Smooth muscle cell (in vitro differentiated cells): Measurements from ENCODE around the gene OTUD1. TPM values are rescaled to one million over a fixed set of nuclear protein-coding genes. Genes with fewer than 3 reads are reported as not detected.

Experiments
- DNase-seq: peaks from one replicate; lab custom pipeline; 2025; ENCODE audit not compliant: unreplicated experiment; lab: John Stamatoyannopoulos, UW
- H2AFZ ChIP-seq: fragments of 200-600 bp; sonication (generic); 2 replicates; pipeline ENCODE4 v1.6.0; 2016; ENCODE audit warnings: antibody characterized with exemption, low read depth, mild to moderate bottlenecking
- H3F3A ChIP-seq: fragments of 200-600 bp; sonication (generic); 2 replicates; pipeline ENCODE4 v1.6.0; 2017; ENCODE audit warnings: antibody characterized with exemption, low read depth
- H3K27ac ChIP-seq: fragments of 200-600 bp; sonication (generic); 2 replicates; pipeline ENCODE4 v1.5.1; 2016; ENCODE audit warnings: low read depth, mild to moderate bottlenecking
- H3K27me3 ChIP-seq: fragments of 200-600 bp; sonication (generic); 2 replicates; pipeline ENCODE4 v1.6.1; 2016; ENCODE audit warnings: low read depth, mild to moderate bottlenecking
- H3K36me3 ChIP-seq: fragments of 200-600 bp; sonication (generic); 2 replicates; pipeline ENCODE4 v1.5.1; 2016; ENCODE audit warnings: low read depth
- H3K4me1 ChIP-seq: fragments of 200-600 bp; sonication (generic); 2 replicates; pipeline ENCODE4 v1.5.1; 2016; ENCODE audit warnings: low read depth
- H3K4me2 ChIP-seq: fragments of 200-600 bp; sonication (generic); 2 replicates; pipeline ENCODE4 v1.6.0; 2016; ENCODE audit warnings: mild to moderate bottlenecking
- H3K4me3 ChIP-seq: fragments of 200-600 bp; sonication (generic); 2 replicates; pipeline ENCODE4 v1.5.1; 2016; ENCODE audit warnings: mild to moderate bottlenecking
- H3K79me2 ChIP-seq: fragments of 200-600 bp; sonication (generic); 2 replicates; pipeline ENCODE4 v1.6.0; 2016; ENCODE audit warnings: low read depth, mild to moderate bottlenecking
- H3K9ac ChIP-seq: fragments of 200-600 bp; sonication (generic); 2 replicates; pipeline ENCODE4 v1.6.0; 2016; ENCODE audit warnings: low read depth
- H3K9me3 ChIP-seq: fragments of 200-600 bp; sonication (generic); replicated peaks from 2 replicates; pipeline ENCODE4 v1.5.1; 2016; ENCODE audit warnings: low read depth
- H4K20me1 ChIP-seq: fragments of 200-600 bp; sonication (generic); 2 replicates; pipeline ENCODE4 v1.6.0; 2016; ENCODE audit warnings: low read depth
- WGBS: methylation state at CpG from one replicate; pipeline ENCODE4 v1.1.7; 2016; ENCODE audit warnings: low lambda C conversion rate; 5-methylcytosine and 5-hydroxymethylcytosine counted together
- polyA plus RNA-seq: library from polyadenylated mRNA; unstranded; fragments of >200 nt; fragmentation: Nextera tagmentation; extraction: Ambion mirVana; gene quantifications from 2 replicates; pipeline ENCODE4 v1.2.1, GENCODE V29; 2016
- total RNA-seq: library from RNA; depleted of rRNA; stranded (reverse); fragments of >200 nt; gene quantifications from 2 replicates; pipeline ENCODE4 v1.2.3, GENCODE V29; 2014
- TF ChIP-seq, protein P1 (sequence below): fragments of 200-600 bp; sonication (generic); IDR thresholded peaks from 2 replicates; pipeline ENCODE4 v1.5.1; 2017; ENCODE audit warnings: borderline replicate concordance, mild to moderate bottlenecking, antibody characterized with exemption; ENCODE audit not compliant: insufficient read depth, poor library complexity, severe bottlenecking

OTUD1 gene
- total and polyA plus RNA-seq, 2 experiments from 2014 or later, result 11.6 to 14.0 TPM

DNA sequence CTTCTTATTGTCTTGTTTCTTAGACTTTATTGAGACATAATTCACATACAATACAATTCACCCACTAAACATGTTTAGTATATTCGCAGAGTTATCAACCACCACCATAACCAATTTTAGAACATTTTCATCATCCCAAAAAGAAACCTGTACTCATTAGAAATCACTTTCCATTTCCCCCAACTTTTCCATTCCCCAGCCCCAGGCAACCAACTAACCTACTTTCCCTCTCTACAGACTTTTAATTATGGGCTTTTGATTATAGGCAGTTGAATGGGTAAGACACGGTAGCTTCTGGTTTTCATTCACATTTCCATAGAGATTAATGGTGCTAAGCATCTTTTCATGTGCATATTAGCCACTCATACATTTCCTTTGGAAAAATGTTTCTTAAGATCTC is 24.2 kb upstream of the OTUD1 start:
- Histone ChIP-seq H3K9me3 (no peaks in the 10 kb centered on the region), H2AFZ (no peak overlapping the region), H3K9ac (no peak overlapping the region), H3K79me2 (no peaks in the 10 kb centered on the region), H3K4me3 (no peak overlapping the region), H3K27ac (no peak overlapping the region), H3K4me1 (no peaks in the 10 kb centered on the region), H3K27me3 (no peaks in the 10 kb centered on the region), H3F3A (no peaks in the 10 kb centered on the region), H3K36me3 (no peaks in the 10 kb centered on the region), H3K4me2 (no peak overlapping the region), H4K20me1 (no peaks in the 10 kb centered on the region)
- DNase-seq, result no peak
- 78% methylated on average over 2 of the region's 2 CpGs for WGBS
- TF ChIP-seq, protein P1, sequence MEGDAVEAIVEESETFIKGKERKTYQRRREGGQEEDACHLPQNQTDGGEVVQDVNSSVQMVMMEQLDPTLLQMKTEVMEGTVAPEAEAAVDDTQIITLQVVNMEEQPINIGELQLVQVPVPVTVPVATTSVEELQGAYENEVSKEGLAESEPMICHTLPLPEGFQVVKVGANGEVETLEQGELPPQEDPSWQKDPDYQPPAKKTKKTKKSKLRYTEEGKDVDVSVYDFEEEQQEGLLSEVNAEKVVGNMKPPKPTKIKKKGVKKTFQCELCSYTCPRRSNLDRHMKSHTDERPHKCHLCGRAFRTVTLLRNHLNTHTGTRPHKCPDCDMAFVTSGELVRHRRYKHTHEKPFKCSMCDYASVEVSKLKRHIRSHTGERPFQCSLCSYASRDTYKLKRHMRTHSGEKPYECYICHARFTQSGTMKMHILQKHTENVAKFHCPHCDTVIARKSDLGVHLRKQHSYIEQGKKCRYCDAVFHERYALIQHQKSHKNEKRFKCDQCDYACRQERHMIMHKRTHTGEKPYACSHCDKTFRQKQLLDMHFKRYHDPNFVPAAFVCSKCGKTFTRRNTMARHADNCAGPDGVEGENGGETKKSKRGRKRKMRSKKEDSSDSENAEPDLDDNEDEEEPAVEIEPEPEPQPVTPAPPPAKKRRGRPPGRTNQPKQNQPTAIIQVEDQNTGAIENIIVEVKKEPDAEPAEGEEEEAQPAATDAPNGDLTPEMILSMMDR, result no peak

DNA sequence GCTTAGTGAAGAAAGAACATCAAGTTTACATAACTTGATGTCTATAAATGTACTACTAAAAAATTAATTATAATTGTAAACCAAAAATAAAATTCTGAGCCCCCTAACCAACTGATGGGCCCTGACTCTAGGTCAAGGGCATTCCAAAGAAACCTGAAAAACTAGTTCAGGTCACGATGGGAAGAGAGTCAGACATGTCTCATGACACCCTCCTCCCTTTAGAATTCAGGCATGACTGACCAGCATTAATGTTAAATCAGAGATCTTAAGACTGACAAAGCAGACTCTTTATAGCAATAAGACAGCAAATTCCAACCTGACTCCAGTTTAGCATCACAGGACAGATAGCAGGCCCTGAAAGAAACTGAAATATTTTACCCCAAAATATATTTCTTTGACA is 21.6 kb upstream of the OTUD1 start:
- WGBS, result 45% methylated on average over 1 of the region's 1 CpG
- Histone ChIP-seq H3K4me2 (peak overlapping the region; percentile 29), H3K27ac (peak overlapping the region; percentile 56), H2AFZ (no peak overlapping the region), H3K79me2 (no peaks in the 10 kb centered on the region), H3K4me1 (no peaks in the 10 kb centered on the region), H4K20me1 (no peaks in the 10 kb centered on the region), H3F3A (no peaks in the 10 kb centered on the region), H3K27me3 (no peaks in the 10 kb centered on the region), H3K9me3 (no peaks in the 10 kb centered on the region), H3K9ac (no peak overlapping the region), H3K36me3 (no peaks in the 10 kb centered on the region), H3K4me3 (no peak overlapping the region)
- TF ChIP-seq, protein P1, result no peak
- DNase-seq, result no peak

DNA sequence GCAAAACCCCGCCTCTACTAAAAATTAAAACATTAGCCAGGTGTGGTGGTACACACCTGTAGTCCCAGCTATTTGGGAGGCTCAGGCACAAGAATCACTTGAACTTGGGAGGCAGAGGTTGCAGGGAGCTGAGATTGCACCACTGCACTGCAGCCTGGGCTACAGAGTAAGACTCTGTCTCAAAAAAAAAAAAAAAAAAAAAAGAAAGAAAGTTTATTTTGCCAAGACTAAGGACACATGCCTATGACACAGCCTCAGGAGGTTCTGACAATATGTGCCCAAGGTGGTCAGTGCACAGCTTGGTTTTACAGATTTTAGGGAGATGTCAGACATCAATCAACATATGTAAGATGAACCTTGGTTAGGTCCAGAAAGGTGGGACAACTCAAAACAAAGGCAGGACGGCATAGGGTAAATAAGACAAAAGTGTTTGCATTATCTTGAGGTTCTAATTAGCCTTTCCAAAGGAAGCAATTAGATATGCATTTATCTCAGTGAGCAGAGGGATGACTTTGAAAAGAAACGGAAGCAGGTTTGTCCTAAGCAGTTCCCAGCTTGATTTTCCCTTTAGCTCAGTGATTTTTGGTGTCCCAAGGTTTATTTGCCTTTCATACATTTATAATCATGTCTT is 20.7 kb upstream of the OTUD1 start:
- Histone ChIP-seq H3K36me3 (no peaks in the 10 kb centered on the region), H3K4me2 (no peak overlapping the region), H3K9me3 (no peaks in the 10 kb centered on the region), H2AFZ (no peak overlapping the region), H3K27me3 (no peaks in the 10 kb centered on the region), H3K9ac (no peak overlapping the region), H4K20me1 (no peaks in the 10 kb centered on the region), H3F3A (no peaks in the 10 kb centered on the region), H3K27ac (peak overlapping the region; percentile 56), H3K79me2 (no peaks in the 10 kb centered on the region), H3K4me1 (no peaks in the 10 kb centered on the region), H3K4me3 (no peak overlapping the region)
- TF ChIP-seq, protein P1, result no peak
- 85% methylated on average over 3 of the region's 3 CpGs for WGBS
- DNase-seq, result no peak

DNA sequence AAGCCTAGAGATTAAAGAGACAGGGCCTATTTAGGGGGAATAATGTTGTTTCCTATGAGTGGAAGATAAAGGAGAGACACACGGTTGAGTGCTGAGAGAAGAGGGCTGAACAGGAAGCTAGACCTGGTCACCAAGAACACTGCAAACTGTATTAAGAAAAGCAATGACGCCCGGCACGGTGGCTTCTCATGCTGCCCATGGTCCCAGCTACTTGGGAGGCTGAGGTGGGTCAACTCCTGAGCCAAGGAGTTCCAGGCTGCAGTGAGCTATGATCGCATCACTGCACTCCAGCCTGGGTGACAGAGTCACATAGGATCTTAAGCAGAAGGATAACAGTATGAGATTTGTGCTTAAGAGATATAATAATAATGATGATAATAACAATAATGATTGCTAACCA is 19.7 kb upstream of the OTUD1 start:
- no peak overlapping the region for H3K4me2 ChIP-seq
- H3K4me3 ChIP-seq, result no peak overlapping the region
- no peaks in the 10 kb centered on the region for H4K20me1 ChIP-seq
- no peaks in the 10 kb centered on the region for H3K4me1 ChIP-seq
- H3K36me3 ChIP-seq, result no peaks in the 10 kb centered on the region
- no peak overlapping the region for H2AFZ ChIP-seq
- WGBS, result 89% methylated on average over 5 of the region's 5 CpGs
- no peak overlapping the region for H3K9ac ChIP-seq
- H3K79me2 ChIP-seq, result no peaks in the 10 kb centered on the region
- DNase-seq, result no peak
- TF ChIP-seq, protein P1, result no peak
- no peaks in the 10 kb centered on the region for H3F3A ChIP-seq
- H3K27me3 ChIP-seq, result no peaks in the 10 kb centered on the region
- H3K27ac ChIP-seq, result no peak overlapping the region
- no peaks in the 10 kb centered on the region for H3K9me3 ChIP-seq
